Hematopoietic multipotent progenitor cell treated with erythropoietin and hydrocortisone succinate and interleukin-3 and kit ligand, for 15 days (in vitro differentiated cells): Measurements from ENCODE around the gene RGR.
A peak's percentile ranks its signal among the peaks of the same experiment; 100 is the strongest.

Experiments
- DNase-seq: peaks from one replicate; pipeline ENCODE4 v3.0.0-alpha.2; 2015; ENCODE audit warnings: low spot score

The RGR gene, protein sequence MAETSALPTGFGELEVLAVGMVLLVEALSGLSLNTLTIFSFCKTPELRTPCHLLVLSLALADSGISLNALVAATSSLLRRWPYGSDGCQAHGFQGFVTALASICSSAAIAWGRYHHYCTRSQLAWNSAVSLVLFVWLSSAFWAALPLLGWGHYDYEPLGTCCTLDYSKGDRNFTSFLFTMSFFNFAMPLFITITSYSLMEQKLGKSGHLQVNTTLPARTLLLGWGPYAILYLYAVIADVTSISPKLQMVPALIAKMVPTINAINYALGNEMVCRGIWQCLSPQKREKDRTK

DNA sequence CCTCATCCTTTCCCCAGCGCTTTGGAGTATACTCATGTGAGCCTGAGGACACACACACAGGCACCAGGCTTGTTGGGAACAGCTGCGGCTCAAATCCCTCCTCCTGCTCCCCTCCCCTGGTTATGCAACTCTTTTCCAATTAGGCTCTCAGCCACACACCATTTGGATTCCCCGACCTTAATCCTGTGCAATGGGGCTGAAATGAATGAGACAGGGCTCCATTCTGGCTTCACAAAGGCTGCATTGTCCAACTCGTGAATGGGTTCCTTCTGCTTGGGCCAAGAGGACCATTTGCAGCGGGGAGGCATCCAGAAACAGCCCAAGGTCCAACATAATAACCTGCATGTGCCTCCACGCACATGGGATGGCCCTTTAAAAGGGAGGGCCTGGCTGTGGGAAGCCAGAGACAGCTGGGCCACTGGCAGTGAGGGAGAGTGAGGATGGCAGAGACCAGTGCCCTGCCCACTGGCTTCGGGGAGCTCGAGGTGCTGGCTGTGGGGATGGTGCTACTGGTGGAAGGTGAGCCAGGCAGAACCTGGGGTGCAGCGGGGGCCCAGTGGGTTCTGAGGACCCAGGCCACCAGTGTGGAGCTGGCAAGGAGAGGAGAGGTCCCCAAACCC is at the start of gene RGR:
Gene RGR (plus strand): TSS at position 403 of the 620 bp plus-strand sequence. CDS start 38 bp downstream, at position 441.
- DNase-seq = no peak

DNA sequence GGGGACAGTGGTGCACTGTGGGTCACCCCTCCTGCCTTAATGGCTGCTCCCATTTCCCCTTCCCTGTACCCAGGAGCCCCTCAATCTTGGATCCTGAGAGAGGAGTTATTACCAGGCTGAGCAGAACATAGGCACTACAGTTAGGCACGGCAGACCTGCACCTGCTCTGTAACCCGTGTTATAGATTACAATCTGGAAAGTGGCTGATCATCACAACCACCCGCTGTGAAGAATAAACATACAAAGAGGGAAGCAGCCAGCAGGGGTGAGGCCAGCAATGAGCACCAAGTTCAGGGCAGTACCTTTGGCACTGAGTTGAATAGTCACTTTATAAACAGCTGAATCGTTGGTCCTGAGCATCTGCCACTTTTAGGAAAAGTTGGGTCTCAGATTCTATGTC is 48.8 kb upstream of the RGR start:
- no peak for DNase-seq

DNA sequence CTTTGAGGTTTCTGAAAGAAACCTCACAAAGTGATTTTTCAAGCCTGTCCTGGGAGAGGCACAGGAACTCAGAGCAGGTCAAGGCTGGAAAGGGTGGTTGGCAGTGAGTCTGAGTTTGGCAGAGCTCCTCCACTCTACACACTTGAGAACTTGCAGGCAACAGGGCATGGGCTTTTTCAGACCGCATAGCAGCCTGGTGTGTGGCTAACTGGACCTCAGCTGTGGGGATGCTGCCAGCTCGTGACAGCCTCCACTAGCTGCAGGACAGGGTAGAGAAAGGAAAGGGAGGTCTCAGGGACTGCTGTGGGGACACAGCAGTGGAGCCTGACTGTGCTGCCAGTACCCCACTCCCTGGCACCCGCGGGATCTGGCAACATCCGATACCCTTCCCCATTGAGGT is 47.9 kb upstream of the RGR start:
- no peak for DNase-seq

DNA sequence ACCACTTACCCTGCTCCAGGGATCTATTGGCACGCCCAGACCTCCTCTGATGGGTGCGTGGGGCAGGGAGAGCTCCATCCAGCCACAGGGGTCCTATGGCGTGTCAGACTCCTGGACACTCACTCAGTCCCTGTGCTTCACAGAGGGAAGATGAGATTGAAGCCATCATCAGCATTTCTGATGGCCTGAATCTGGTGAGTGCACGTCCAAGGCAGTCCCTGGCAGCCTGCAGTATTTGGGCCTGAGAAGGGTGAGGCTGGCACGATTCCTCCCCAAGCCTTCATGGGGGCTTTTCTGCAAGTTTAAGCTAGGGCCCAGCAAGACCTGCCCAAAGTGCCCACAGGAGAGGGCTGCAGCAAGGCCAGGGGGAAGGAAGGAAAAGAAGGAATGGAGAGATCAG is 47.2 kb upstream of the RGR start:
- DNase-seq = no peak

DNA sequence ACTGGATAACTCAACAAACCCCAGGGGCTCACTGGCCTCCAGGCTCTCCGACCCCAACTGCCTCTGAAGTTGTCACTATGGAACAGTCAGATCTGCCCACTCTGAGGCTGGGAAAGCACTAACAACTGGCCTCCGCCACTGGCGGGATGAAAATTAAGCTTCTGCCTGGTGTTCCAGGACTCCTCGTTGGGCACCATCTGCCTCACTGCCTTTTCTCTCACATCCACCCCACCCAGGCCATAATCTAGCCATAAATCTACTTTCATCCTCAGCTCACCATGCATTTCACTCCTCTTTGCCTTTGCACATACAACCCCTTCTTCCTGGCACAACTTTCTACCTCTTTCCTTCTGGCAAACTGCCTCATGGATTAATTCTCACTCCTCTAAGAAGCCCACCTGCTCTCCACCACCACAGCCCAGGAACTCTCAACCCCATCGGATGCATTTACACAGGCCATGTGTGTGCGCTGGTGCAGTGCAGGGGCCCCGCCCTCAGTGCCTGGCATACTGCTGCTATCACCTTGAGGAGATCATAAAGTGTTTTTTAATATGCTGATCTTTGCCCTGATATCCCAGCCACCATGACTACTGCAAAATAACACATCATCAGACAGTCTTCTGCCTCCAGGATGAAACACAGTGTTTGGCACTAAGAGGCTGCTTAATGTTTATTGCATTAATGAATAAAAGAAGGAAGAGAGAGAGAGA is 46.5 kb upstream of the RGR start:
- DNase-seq = no peak

DNA sequence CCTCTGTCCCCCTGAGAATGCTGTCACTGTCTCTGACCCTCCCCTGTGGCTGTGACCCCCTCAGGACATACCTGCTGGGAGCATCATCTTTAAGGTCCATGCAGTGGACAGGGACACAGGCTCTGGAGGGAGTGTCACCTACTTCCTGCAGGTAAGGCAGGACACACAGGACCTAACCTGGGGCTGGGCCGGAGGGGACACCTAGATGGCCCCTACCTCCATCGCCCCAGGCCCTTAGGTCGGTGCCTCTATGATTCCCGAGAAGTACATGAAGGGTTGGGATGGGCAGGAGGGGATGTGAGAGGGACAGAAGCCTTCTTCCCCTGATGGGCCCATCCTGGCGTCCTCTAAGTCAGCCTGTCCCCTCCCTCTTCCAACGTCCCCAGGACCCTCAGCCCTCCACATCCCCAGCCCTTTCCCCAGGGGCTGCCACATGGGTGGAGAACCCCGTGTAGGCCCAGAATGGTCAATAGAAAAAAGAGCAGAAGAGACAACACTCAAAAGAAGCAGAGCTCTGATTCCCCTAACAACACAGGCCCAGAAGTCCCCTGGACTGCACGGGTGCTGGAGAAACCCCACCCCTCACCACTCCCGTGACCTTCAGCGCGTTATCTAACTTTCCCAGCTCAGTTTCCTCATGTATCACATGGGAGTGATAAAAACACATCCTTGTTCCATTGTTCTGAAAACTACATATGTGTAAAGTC is 44.2 kb upstream of the RGR start:
- no peak for DNase-seq

DNA sequence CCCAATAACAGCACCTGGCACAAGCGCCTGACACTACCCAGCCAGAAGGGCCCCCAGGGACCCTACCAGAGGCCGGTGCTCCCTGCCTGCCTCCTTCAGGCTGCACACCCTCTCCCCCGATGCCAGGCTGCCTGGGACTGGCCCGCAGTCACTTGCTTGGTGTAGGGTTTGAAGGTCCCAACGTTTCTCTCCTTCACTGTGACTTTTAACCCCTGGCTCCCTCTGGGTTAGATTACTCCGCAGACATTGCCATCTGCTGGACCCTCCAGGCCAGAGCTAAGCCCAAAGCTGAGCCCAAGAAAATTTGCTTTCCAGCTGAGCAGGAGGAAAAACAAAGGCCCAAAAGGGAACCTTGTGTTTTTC is 43.6 kb upstream of the RGR start:
- no peak for DNase-seq

DNA sequence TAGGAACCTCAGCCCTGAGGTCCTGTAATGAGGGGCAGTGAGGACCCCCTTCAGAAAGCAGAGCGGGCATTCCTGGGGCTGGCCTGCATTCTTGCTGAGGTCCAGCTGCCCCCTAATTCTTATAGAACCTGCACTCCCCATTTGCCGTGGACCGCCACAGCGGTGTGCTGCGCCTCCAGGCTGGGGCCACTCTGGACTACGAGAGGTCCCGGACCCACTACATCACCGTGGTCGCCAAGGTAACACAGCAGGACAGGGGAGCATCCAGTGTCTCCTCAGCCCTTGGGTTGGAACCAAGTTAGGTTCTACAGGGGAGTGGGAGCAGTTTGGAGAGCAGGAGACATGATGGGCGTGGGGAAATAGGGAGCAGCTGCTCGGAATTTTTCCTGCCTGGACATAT is 43.2 kb upstream of the RGR start:
- DNase-seq = no peak

DNA sequence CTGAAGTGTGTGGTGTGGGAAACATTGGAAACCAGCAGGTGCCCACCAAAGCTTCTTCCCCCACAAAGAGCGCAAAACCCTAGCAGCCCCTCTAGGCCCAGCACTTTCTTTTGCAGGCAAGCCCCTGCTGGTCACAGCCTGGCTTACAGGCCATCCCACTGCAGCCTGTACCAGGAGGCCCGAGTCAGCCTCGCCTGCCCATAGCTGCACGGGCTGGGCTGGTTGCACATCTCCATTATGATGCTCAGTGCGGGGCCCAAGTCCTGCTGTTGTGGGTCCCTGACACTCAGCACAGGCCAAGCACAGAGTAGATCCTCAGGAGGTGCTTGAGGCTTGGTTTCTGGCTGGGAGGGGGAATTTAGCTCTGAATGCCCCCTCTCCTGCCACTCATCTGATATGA is 42.5 kb upstream of the RGR start:
- no peak for DNase-seq

DNA sequence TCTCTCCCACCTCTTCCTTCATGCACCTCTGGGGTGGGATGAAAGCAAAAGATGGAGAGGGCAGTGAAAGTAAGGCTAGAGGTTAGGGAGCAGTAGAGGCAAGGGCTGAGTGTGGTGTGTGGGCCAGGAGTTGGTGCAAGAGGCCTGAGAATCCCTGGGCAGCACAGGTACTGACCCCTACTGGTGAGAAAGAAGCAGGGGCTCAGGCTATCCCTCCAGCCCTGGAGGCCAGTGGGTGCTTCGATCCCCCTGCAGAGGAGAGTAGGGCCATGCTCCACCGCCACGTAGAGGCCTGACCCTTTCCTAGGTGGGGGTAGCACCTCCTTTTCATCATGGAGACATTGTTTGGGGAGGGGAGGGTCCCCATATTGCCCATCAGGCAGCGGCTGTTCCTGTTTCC is 40.7 kb upstream of the RGR start:
- DNase-seq = no peak

DNA sequence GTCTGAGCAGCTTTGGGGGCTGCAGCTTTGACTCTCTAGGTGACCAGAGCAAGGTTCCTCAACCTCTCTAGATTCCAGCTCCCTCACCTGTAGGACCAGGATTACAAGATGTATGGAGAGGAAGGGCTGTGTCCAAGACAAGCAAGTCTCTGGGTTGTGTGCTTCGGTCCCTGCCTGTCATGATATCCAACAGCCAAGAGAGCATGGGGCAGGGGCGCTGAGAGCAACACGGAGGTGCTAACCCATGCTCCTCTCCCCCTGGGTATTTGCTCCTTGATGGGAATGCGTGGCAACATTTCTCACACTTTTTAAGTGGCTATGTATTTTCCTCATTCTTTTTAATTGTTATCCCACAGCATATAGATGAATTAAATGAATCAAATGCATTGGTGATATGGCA is 40.2 kb upstream of the RGR start:
- no peak for DNase-seq

DNA sequence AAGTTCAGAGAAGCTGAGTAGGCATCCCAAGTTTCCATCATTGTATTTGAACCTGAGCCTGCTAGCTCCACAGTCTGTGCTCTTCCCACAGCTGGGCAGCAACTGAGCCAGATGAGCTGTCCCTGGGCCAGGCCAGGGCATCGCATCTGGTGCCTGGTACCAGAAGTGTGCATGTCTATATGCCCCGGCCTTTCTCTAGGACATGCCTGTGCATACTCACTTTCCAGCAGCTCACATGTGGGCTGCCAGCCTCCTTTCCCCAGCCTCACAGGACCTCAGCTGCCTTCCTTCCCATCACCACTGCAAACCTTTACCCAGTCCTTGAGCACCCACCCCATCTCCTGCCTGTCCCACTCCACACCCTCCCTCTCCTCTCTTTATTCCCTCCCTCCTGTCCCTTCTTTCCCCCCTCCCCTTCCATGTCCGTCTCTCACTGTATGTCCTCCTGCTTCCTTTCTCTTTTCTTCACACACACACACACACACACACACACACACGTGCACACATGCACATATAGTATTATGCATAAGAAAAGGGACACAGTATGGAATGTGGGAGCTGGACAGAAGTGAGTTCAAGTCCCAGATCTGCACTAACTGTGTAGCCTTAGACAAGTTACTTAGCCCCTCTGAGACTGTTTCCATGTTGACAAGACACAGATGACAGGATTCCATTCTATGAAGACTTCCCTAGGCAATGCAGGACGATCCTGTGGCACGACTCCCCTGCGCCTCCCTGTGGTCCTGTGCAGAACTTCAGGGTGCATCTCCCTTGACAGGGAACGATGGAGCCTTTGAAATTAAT is 39.6 kb upstream of the RGR start:
- DNase-seq = peak; percentile 36

DNA sequence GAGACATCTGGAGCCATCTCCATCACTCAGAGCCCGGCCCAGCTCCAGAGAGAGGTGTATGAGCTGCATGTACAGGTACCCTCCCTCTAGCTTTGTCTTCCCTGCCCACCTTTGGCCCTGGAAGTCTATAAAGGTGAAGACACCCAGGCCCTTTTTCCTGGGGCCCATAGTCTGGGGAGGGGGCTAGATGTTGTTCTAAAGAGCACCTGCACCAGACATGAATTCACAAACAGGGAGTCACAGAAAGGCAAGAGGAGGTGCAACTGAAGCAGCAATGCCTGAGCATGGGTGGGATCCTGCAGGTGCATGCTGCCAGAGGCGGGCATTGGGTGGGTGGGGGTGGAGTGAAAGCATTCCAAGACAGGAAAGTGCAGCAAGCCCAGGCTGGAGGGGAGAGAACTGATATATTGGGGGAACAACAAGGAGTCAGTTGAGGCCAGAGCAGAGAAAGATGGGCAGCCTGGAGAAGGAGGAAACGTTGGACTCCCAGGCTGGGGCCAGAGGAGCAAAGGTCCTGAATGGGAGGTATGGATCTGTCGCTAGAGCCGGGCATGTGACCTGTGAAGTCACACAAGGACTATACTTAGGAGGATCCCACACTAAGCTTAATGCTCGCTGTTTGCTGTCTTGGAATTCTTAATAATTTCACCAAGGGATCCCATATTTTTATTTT is 38.9 kb upstream of the RGR start:
- no peak for DNase-seq

DNA sequence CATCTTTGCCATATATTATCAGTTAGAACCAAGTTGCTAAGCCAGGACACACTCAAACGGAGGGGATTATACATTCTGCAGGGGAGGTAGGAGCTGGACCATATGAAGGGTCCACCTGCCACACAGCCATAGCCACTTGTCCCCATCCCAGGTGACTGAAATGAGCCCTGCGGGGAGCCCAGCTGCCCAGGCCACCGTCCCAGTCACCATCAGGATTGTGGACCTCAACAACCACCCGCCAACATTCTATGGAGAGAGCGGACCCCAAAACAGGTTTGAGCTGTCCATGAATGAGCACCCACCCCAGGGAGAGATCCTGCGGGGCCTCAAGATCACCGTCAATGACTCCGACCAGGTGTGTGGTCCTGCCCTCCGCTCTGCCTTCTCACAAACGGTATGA is 36.8 kb upstream of the RGR start:
- DNase-seq = no peak

DNA sequence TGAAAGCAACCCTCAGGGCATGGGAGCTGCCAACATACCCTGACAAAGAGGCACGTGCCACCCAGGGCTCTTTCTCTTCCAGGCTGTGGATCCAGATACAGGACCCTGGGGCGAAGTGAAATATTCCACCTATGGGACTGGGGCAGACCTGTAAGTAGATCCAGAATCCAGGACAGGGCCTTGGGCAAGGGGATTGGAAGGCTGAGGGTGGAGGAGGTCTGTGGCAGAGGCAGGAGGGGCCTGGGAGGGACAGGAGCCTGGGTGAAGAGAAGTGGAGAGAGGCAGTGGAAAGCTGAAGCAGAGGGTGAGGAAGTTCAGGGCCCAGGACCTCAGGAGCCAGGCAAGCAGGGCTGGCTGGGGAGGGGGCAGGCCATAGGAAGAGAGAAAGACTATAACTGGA is 33.3 kb upstream of the RGR start:
- no peak for DNase-seq

DNA sequence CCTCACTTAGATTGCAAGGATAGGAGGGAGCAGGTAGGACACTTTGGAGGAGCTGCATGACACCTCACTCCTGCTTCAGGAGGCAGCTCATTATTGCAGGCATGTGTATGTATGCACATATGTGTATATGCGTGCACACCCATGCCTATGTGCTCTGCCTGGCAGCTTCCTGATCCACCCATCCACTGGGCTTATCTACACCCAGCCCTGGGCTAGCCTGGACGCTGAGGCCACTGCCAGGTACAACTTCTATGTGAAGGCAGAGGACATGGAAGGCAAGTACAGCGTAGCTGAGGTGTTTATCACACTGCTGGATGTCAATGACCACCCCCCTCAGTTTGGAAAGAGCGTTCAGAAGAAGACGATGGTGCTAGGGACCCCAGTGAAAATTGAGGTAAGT is 32.8 kb upstream of the RGR start:
- DNase-seq = no peak

DNA sequence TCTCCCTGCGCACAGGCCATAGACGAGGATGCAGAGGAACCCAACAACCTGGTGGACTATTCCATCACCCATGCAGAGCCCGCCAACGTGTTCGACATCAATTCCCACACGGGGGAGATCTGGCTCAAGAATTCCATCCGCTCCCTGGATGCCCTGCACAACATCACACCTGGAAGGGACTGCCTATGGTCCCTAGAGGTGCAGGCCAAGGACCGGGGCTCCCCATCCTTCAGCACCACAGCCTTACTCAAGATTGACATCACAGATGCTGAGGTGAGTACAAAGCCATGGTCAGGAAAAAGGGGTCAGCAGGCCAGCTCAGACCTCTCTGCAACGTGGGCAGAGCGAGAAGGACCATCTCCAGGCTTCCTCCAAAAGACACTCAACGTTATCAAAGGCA is 31.8 kb upstream of the RGR start:
- DNase-seq = no peak

DNA sequence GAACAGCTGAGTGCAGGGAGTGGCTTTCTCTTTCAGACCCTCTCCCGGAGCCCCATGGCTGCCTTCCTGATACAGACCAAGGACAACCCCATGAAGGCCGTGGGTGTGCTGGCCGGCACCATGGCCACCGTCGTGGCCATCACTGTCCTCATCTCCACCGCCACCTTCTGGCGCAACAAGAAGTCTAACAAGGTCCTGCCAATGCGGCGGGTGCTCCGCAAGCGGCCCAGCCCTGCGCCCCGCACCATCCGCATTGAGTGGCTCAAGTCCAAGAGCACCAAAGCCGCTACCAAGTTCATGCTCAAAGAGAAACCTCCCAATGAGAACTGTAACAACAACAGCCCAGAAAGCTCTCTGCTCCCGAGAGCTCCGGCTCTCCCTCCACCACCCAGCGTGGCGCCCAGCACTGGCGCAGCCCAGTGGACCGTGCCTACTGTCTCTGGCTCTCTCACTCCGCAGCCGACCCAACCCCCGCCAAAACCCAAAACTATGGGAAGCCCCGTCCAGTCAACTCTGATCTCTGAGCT is 30.7 kb upstream of the RGR start:
- no peak for DNase-seq

DNA sequence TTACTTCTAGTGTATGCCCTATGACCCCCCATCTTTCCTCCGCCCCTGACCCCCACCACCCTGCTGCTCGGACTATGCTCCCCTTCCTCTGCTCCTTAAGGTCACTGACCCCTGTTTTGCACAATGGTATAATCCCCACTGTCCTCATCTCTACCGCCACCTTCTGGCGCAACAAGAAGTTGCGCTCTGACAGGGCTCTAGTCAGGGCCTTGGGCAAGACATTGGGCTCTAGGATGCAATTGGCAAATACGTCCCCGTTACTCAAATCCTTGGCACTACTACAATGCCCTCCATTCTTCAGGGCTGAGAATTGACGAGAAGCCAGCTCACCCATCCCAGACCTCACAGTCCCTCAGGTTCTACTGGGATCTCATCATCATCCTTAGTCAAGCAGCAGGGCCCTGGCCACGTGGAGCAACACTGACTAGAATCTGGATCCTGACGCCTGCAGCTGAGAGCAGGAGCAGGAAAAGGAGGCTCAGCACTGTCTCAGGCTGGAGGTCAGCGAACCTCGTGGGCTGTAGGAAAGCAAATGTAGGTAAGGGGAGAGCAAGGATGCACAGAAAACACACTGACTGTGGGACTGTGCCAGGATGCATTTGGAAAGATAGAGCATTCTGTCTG is 30.1 kb upstream of the RGR start:
- DNase-seq = peak; percentile 34

DNA sequence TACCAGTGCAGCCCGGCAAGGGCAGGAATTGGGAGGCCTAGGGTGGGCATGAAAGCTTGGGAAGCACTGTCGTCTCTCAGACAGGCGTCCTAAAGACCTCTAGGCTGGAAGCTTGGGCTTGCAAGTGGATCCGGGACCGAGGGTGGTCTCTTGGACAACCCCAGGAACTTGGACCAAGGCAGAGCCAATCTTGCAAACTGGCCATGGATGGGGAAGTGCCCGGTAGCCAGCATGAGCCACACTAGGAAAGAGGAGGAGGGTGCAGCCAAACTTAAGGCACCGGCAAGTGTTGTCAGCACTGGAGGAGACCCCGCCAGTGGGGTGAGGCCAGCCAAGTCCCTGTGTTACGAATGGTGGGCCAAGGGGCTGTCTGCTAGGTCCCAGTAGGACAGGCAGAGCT is 28.0 kb upstream of the RGR start:
- DNase-seq = no peak

DNA sequence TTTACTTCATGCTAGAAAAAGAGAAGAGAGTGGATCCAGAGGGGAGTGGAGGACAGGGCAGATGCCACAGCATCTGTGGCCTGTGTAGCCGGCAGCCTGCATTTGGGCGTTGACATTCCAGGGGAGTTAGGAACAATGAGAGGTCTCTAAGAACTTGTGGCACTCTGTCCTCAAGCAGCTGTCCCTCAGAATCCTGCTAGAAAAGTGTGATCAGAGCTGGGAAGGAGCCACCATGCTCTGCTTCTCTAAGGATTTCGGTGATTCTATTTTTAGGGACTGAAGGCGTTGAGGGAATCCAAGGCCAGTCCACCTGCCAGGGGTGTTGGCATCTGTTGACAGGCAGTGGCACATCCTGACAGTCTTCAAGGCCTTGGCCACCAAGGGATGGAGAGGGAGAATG is 27.1 kb upstream of the RGR start:
- no peak for DNase-seq
